GM23338 (cell line): ENCODE results near the gene GLRX. TPM values are rescaled to one million over a fixed set of nuclear protein-coding genes. Genes with fewer than 3 reads are reported as not detected.

Source experiments
- ATAC-seq: fragments of 200-7000 bp; cut with Tn5 transposase; 3 replicates; pipeline ENCODE4 v1.9.1; 2020
- DNase-seq: peaks from one replicate; pipeline ENCODE4 v3.0.0-alpha.2; 2015; ENCODE audit warnings: low spot score
- H2AFZ ChIP-seq: fragments of 200-600 bp; sonication (generic); 2 replicates; pipeline ENCODE4 v1.8.0; 2016; ENCODE audit warnings: antibody characterized with exemption, mild to moderate bottlenecking, moderate library complexity
- H3F3A ChIP-seq: fragments of 200-600 bp; sonication (generic); replicated peaks from 2 replicates; pipeline ENCODE4 v1.8.0; 2017; ENCODE audit warnings: antibody characterized with exemption, mixed run types, low read depth
- H3K27ac ChIP-seq: fragments of 200-600 bp; sonication (generic); 2 replicates; pipeline ENCODE4 v1.6.1; 2016; ENCODE audit warnings: low read depth
- H3K27me3 ChIP-seq: fragments of 200-600 bp; sonication (generic); 2 replicates; pipeline ENCODE4 v1.8.0; 2016; ENCODE audit warnings: mild to moderate bottlenecking, mixed run types, moderate library complexity; ENCODE audit not compliant: insufficient read depth
- H3K36me3 ChIP-seq: fragments of 200-600 bp; sonication (generic); 2 replicates; pipeline ENCODE4 v1.8.0; 2016; ENCODE audit warnings: mild to moderate bottlenecking; ENCODE audit not compliant: insufficient read depth
- H3K4me1 ChIP-seq: fragments of 200-600 bp; sonication (generic); 2 replicates; pipeline ENCODE4 v1.8.0; 2016; ENCODE audit warnings: mild to moderate bottlenecking, moderate library complexity; ENCODE audit not compliant: insufficient read depth
- H3K4me2 ChIP-seq: fragments of 200-600 bp; sonication (generic); 2 replicates; pipeline ENCODE4 v1.7.1; 2017; ENCODE audit warnings: mixed run types
- H3K4me3 ChIP-seq: fragments of 200-600 bp; sonication (generic); 2 replicates; pipeline ENCODE4 v1.6.1; 2016; ENCODE audit warnings: mixed run types
- H3K79me2 ChIP-seq: fragments of 200-600 bp; sonication (generic); replicated peaks from 2 replicates; pipeline ENCODE4 v1.8.0; 2017; ENCODE audit warnings: mild to moderate bottlenecking; ENCODE audit not compliant: insufficient read depth
- H3K9me2 ChIP-seq: fragments of 200-600 bp; sonication (generic); 2 replicates; pipeline ENCODE4 v1.8.0; 2017; ENCODE audit not compliant: insufficient read depth
- H4K20me1 ChIP-seq: fragments of 200-600 bp; sonication (generic); replicated peaks from 2 replicates; pipeline ENCODE4 v1.8.0; 2017; ENCODE audit warnings: mild to moderate bottlenecking; ENCODE audit not compliant: insufficient read depth
- H3K27ac Mint-ChIP-seq: 2 replicates; pipeline ENCODE4 v1.8.0; 2020; ENCODE audit warnings: inconsistent platforms, mild to moderate bottlenecking, moderate library complexity, mixed read lengths
- H3K27me3 Mint-ChIP-seq: 3 replicates; pipeline ENCODE4 v1.8.0; 2022; ENCODE audit warnings: low read depth, mild to moderate bottlenecking, moderate library complexity, mixed read lengths, inconsistent platforms; ENCODE audit not compliant: insufficient read depth, poor library complexity
- H3K36me3 Mint-ChIP-seq: 3 replicates; pipeline ENCODE4 v1.8.0; 2021; ENCODE audit warnings: low read depth, mild to moderate bottlenecking, inconsistent platforms, moderate library complexity, mixed read lengths
- H3K4me1 Mint-ChIP-seq: 3 replicates; pipeline ENCODE4 v1.8.0; 2020; ENCODE audit warnings: mild to moderate bottlenecking, inconsistent platforms, mixed read lengths
- H3K4me3 Mint-ChIP-seq: 3 replicates; pipeline ENCODE4 v1.8.0; 2021; ENCODE audit warnings: moderate library complexity, mild to moderate bottlenecking, inconsistent platforms, mixed read lengths
- H3K9me3 Mint-ChIP-seq: 3 replicates; pipeline ENCODE4 v1.8.0; 2020; ENCODE audit warnings: moderate library complexity, mild to moderate bottlenecking, inconsistent platforms, mixed read lengths
- CREB1 ChIP-seq: fragments of 250-450 bp; sonication (Bioruptor Pico); IDR thresholded peaks from 2 replicates; pipeline ENCODE4 v1.5.0; 2020; ENCODE audit warnings: low read depth, mild to moderate bottlenecking, moderate library complexity
- EZH2phosphoT487 ChIP-seq: fragments of 200-600 bp; sonication (generic); IDR thresholded peaks from one replicate; pipeline ENCODE4 v1.8.1; 2018; ENCODE audit warnings: antibody characterized with exemption; ENCODE audit not compliant: unreplicated experiment
- JUNB ChIP-seq: IDR thresholded peaks from one replicate; pipeline ENCODE4 v1.6.1; 2016; ENCODE audit warnings: antibody characterized with exemption; ENCODE audit not compliant: unreplicated experiment
- NANOG ChIP-seq: IDR thresholded peaks from 2 replicates; pipeline ENCODE4 v1.6.1; 2016; ENCODE audit warnings: antibody characterized with exemption, borderline replicate concordance
- POLR2AphosphoS5 ChIP-seq: IDR thresholded peaks from 2 replicates; pipeline ENCODE4 v1.6.1; 2016; ENCODE audit warnings: antibody characterized with exemption, low read depth
- ZNF331 ChIP-seq: fragments of 250-450 bp; sonication (Bioruptor Pico); IDR thresholded peaks from 2 replicates; pipeline ENCODE4 v1.5.0; 2020; ENCODE audit warnings: low read depth, mild to moderate bottlenecking, moderate library complexity
- polyA plus RNA-seq: library from polyadenylated mRNA; unstranded; fragments of >200 nt; fragmentation: Nextera tagmentation; extraction: Ambion mirVana; gene quantifications from 2 replicates; pipeline ENCODE4 v1.2.1, GENCODE V29; 2016
- total RNA-seq: library from RNA; depleted of rRNA; stranded (reverse); fragments of >200 nt; shearing (Covaris generic); gene quantifications from 2 replicates; pipeline ENCODE4 v1.2.3, GENCODE V29; 2014
- TF ChIP-seq, protein P1 (sequence below): IDR thresholded peaks from 2 replicates; pipeline ENCODE4 v1.6.1; 2016; ENCODE audit warnings: antibody characterized with exemption
- TF ChIP-seq, protein P2 (sequence below): IDR thresholded peaks from one replicate; pipeline ENCODE4 v1.6.1; 2018; ENCODE audit warnings: antibody characterized with exemption; ENCODE audit not compliant: unreplicated experiment
- TF ChIP-seq, protein P3 (sequence below): fragments of 250-450 bp; sonication (Bioruptor Pico); IDR thresholded peaks from 2 replicates; pipeline ENCODE4 v1.5.0; 2020; ENCODE audit warnings: mild to moderate bottlenecking, moderate library complexity

The GLRX gene
- total and polyA plus RNA-seq, 2 experiments from 2014 or later = 9.5 to 42.2 TPM

DNA sequence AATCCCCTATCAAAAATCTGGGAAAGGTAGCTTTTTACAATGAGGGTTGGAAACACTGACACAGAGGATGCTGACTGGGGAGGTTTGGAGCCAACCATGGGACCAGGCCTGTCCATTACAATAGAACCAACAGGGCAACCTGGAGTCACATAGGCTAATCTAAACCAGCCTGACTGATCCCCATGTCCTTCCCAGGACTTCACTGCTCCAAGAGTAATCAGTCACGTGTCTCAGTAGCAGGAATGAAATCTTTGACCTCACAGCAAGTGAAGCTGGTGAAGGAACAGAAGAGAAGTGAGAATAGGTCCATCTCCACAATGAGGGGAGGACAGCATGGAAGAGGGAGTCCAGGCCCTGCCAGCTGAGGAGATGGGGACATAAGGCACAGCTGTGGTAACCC, 16.0 kb upstream of the GLRX start:
- no peak for TF ChIP-seq ZNF331
- TF ChIP-seq, protein P1, sequence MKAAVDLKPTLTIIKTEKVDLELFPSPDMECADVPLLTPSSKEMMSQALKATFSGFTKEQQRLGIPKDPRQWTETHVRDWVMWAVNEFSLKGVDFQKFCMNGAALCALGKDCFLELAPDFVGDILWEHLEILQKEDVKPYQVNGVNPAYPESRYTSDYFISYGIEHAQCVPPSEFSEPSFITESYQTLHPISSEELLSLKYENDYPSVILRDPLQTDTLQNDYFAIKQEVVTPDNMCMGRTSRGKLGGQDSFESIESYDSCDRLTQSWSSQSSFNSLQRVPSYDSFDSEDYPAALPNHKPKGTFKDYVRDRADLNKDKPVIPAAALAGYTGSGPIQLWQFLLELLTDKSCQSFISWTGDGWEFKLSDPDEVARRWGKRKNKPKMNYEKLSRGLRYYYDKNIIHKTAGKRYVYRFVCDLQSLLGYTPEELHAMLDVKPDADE = no peak
- no peak for TF ChIP-seq CREB1 (CRISPR knock-in tag)
- TF ChIP-seq EZH2phosphoT487 = no peak
- Histone ChIP-seq H3K36me3 (no peaks in the 10 kb centered on the region), H3K4me1 (0 out of 2 replicates have a peak, but pooled peaks cover 3% of the 10 kb centered on the region), H3K79me2 (no peaks in the 10 kb centered on the region), H3K27me3 (no peaks in the 10 kb centered on the region; the same call in 1 of the 2 replicates), H2AFZ (no peak overlapping the region), H3K4me3 (no peak overlapping the region), H3K27ac (no peak overlapping the region), H3K4me2 (no peak overlapping the region), H3K9me2 (peaks cover 8% of the 10 kb centered on the region; the same call in 1 of the 2 replicates), H4K20me1 (no peaks in the 10 kb centered on the region), H3F3A (no peaks in the 10 kb centered on the region)
- ATAC-seq (no peak), DNase-seq (no peak)
- H3K36me3 Mint-ChIP-seq = no peaks in the 10 kb centered on the region
- peaks cover 13% of the 10 kb centered on the region for H3K4me1 Mint-ChIP-seq
- H3K27ac Mint-ChIP-seq = no peak overlapping the region
- no peak overlapping the region for H3K4me3 Mint-ChIP-seq
- H3K27me3 Mint-ChIP-seq = peaks cover 5% of the 10 kb centered on the region
- no peaks in the 10 kb centered on the region for H3K9me3 Mint-ChIP-seq

DNA sequence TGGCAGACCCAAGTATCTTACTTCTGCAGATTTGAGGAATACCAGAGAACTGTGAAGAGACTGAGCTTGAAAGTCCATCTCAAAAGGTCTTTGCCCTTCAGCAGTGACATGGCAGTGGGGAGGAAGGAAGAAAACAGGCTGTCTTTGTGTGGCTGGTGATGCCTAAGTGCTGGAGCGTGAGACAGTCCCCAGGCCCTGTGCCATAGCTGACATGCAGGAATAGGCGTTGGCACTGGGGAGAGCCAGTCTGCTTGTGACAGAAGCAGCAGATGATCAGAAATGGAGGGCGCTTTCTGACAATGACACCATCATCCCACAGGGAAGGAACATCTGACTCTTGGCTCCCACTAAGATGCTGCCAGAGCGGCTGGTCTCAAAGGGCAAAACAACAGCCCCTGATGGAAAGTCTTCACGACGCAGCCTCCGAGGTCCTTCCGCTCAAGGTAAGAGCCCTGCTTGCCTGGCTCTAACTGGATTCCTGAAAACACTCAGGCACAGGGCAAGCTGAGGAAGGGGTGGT, 15.5 kb upstream of the GLRX start:
- no peak overlapping the region for H3K27ac Mint-ChIP-seq
- Histone ChIP-seq H3K36me3 (no peaks in the 10 kb centered on the region), H3K27me3 (no peaks in the 10 kb centered on the region; the same call in 1 of the 2 replicates), H3K4me2 (no peak overlapping the region), H3K4me1 (0 out of 2 replicates have a peak, but pooled peaks cover 3% of the 10 kb centered on the region), H3K4me3 (no peak overlapping the region), H4K20me1 (no peaks in the 10 kb centered on the region), H2AFZ (no peak overlapping the region), H3K27ac (no peak overlapping the region), H3K79me2 (no peaks in the 10 kb centered on the region), H3F3A (no peaks in the 10 kb centered on the region), H3K9me2 (peaks cover 8% of the 10 kb centered on the region; the same call in 1 of the 2 replicates)
- H3K4me1 Mint-ChIP-seq = peaks cover 13% of the 10 kb centered on the region
- H3K36me3 Mint-ChIP-seq = no peaks in the 10 kb centered on the region
- no peak for DNase-seq
- H3K9me3 Mint-ChIP-seq = no peaks in the 10 kb centered on the region
- H3K27me3 Mint-ChIP-seq = peaks cover 5% of the 10 kb centered on the region
- no peak for ATAC-seq
- no peak overlapping the region for H3K4me3 Mint-ChIP-seq
- TF ChIP-seq, protein P2, sequence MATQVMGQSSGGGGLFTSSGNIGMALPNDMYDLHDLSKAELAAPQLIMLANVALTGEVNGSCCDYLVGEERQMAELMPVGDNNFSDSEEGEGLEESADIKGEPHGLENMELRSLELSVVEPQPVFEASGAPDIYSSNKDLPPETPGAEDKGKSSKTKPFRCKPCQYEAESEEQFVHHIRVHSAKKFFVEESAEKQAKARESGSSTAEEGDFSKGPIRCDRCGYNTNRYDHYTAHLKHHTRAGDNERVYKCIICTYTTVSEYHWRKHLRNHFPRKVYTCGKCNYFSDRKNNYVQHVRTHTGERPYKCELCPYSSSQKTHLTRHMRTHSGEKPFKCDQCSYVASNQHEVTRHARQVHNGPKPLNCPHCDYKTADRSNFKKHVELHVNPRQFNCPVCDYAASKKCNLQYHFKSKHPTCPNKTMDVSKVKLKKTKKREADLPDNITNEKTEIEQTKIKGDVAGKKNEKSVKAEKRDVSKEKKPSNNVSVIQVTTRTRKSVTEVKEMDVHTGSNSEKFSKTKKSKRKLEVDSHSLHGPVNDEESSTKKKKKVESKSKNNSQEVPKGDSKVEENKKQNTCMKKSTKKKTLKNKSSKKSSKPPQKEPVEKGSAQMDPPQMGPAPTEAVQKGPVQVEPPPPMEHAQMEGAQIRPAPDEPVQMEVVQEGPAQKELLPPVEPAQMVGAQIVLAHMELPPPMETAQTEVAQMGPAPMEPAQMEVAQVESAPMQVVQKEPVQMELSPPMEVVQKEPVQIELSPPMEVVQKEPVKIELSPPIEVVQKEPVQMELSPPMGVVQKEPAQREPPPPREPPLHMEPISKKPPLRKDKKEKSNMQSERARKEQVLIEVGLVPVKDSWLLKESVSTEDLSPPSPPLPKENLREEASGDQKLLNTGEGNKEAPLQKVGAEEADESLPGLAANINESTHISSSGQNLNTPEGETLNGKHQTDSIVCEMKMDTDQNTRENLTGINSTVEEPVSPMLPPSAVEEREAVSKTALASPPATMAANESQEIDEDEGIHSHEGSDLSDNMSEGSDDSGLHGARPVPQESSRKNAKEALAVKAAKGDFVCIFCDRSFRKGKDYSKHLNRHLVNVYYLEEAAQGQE = no peak
- no peak for TF ChIP-seq JUNB
- no peak for TF ChIP-seq POLR2AphosphoS5
- no peak for TF ChIP-seq CREB1 (CRISPR knock-in tag)
- TF ChIP-seq, protein P1 = no peak
- no peak for TF ChIP-seq ZNF331
- TF ChIP-seq EZH2phosphoT487 = no peak
- TF ChIP-seq, protein P3, sequence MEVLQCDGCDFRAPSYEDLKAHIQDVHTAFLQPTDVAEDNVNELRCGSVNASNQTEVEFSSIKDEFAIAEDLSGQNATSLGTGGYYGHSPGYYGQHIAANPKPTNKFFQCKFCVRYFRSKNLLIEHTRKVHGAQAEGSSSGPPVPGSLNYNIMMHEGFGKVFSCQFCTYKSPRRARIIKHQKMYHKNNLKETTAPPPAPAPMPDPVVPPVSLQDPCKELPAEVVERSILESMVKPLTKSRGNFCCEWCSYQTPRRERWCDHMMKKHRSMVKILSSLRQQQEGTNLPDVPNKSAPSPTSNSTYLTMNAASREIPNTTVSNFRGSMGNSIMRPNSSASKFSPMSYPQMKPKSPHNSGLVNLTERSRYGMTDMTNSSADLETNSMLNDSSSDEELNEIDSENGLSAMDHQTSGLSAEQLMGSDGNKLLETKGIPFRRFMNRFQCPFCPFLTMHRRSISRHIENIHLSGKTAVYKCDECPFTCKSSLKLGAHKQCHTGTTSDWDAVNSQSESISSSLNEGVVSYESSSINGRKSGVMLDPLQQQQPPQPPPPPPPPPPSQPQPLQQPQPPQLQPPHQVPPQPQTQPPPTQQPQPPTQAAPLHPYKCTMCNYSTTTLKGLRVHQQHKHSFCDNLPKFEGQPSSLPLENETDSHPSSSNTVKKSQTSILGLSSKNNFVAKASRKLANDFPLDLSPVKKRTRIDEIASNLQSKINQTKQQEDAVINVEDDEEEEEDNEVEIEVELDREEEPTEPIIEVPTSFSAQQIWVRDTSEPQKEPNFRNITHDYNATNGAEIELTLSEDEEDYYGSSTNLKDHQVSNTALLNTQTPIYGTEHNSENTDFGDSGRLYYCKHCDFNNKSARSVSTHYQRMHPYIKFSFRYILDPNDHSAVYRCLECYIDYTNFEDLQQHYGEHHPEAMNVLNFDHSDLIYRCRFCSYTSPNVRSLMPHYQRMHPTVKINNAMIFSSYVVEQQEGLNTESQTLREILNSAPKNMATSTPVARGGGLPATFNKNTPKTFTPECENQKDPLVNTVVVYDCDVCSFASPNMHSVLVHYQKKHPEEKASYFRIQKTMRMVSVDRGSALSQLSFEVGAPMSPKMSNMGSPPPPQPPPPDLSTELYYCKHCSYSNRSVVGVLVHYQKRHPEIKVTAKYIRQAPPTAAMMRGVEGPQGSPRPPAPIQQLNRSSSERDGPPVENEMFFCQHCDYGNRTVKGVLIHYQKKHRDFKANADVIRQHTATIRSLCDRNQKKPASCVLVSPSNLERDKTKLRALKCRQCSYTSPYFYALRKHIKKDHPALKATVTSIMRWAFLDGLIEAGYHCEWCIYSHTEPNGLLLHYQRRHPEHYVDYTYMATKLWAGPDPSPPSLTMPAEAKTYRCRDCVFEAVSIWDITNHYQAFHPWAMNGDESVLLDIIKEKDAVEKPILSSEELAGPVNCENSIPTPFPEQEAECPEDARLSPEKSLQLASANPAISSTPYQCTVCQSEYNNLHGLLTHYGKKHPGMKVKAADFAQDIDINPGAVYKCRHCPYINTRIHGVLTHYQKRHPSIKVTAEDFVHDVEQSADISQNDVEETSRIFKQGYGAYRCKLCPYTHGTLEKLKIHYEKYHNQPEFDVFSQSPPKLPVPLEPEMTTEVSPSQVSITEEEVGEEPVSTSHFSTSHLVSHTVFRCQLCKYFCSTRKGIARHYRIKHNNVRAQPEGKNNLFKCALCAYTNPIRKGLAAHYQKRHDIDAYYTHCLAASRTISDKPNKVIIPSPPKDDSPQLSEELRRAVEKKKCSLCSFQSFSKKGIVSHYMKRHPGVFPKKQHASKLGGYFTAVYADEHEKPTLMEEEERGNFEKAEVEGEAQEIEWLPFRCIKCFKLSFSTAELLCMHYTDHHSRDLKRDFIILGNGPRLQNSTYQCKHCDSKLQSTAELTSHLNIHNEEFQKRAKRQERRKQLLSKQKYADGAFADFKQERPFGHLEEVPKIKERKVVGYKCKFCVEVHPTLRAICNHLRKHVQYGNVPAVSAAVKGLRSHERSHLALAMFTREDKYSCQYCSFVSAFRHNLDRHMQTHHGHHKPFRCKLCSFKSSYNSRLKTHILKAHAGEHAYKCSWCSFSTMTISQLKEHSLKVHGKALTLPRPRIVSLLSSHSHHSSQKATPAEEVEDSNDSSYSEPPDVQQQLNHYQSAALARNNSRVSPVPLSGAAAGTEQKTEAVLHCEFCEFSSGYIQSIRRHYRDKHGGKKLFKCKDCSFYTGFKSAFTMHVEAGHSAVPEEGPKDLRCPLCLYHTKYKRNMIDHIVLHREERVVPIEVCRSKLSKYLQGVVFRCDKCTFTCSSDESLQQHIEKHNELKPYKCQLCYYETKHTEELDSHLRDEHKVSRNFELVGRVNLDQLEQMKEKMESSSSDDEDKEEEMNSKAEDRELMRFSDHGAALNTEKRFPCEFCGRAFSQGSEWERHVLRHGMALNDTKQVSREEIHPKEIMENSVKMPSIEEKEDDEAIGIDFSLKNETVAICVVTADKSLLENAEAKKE (CRISPR knock-in tag) = no peak
- TF ChIP-seq NANOG = no peak
